Fibroblast of skin of abdomen (primary cell): Measurements from ENCODE around the gene GRIK2.

Experiments used
- DNase-seq: peaks from one replicate; pipeline ENCODE4 v3.0.0-alpha.2; 2013

The GRIK2 gene

GRCh38 chr6:101400326-101401135 lies 7.0 kb downstream of the GRIK2 start:
- DNase-seq, result no peak

- DNase-seq, result no peak
These were observed 7.7 kb downstream of the GRIK2 start for GRCh38 chr6:101401171-101401570.

- DNase-seq, result no peak
These were observed 8.5 kb downstream of the GRIK2 start for GRCh38 chr6:101401792-101402621.

- DNase-seq, result no peak
These were observed 9.1 kb downstream of the GRIK2 start for GRCh38 chr6:101402622-101403031.

GRCh38 chr6:101403216-101403945 lies 9.9 kb downstream of the GRIK2 start:
- no peak for DNase-seq

GRCh38 chr6:101404775-101405174 lies 11.3 kb downstream of the GRIK2 start:
- no peak for DNase-seq

- DNase-seq, result no peak
These were observed 20.3 kb downstream of the GRIK2 start for GRCh38 chr6:101413773-101414172.

- no peak for DNase-seq
These were observed 24.4 kb downstream of the GRIK2 start for GRCh38 chr6:101417900-101418299.

GRCh38 chr6:101422251-101422650 lies 28.7 kb downstream of the GRIK2 start:
- DNase-seq, result no peak

- peak; percentile 27 for DNase-seq
These were observed 29.3 kb downstream of the GRIK2 start for GRCh38 chr6:101422811-101423210.

- DNase-seq, result no peak
These were observed 35.8 kb downstream of the GRIK2 start for GRCh38 chr6:101429270-101429669.

GRCh38 chr6:101429845-101430244 lies 36.3 kb downstream of the GRIK2 start:
- no peak for DNase-seq

- no peak for DNase-seq
These were observed 39.6 kb downstream of the GRIK2 start for GRCh38 chr6:101433141-101433540.

GRCh38 chr6:101434601-101435000 lies 41.1 kb downstream of the GRIK2 start:
- DNase-seq, result no peak

GRCh38 chr6:101435038-101435437 lies 41.5 kb downstream of the GRIK2 start:
- DNase-seq, result no peak

- DNase-seq, result peak; percentile 31
These were observed 46.3 kb downstream of the GRIK2 start for GRCh38 chr6:101439790-101440189.

GRCh38 chr6:101443315-101443714 lies 49.8 kb downstream of the GRIK2 start:
- DNase-seq, result no peak

- no peak for DNase-seq
These were observed 51.2 kb downstream of the GRIK2 start for GRCh38 chr6:101444717-101445116.

- DNase-seq, result peak; percentile 76
These were observed 52.0 kb downstream of the GRIK2 start for GRCh38 chr6:101445527-101445926.

- no peak for DNase-seq
These were observed 57.4 kb downstream of the GRIK2 start for GRCh38 chr6:101450901-101451300.

GRCh38 chr6:101451981-101452380 lies 58.5 kb downstream of the GRIK2 start:
- no peak for DNase-seq

GRCh38 chr6:101453221-101453620 lies 59.7 kb downstream of the GRIK2 start:
- peak; percentile 10 for DNase-seq

- DNase-seq, result no peak
These were observed 60.7 kb downstream of the GRIK2 start for GRCh38 chr6:101454106-101454676.
